Neuronal stem cell (in vitro differentiated cells): Measurements from ENCODE around the gene PCDH1.
A peak's percentile ranks its signal among the peaks of the same experiment; 100 is the strongest.

Source experiments
- DNase-seq: peaks from one replicate; pipeline ENCODE4 v3.0.0-alpha.2; 2013; ENCODE audit warnings: low spot score
- H2AFZ ChIP-seq: one replicate; pipeline ENCODE4 v1.6.1; 2013; ENCODE audit warnings: mild to moderate bottlenecking, low read length, inconsistent platforms
- H2AK5ac ChIP-seq: 2 replicates; pipeline ENCODE4 v1.6.1; 2013; ENCODE audit warnings: low read depth, mild to moderate bottlenecking, inconsistent platforms, low read length, moderate library complexity, mixed read lengths
- H2BK120ac ChIP-seq: 2 replicates; pipeline ENCODE4 v1.6.1; 2013; ENCODE audit warnings: low read depth, mild to moderate bottlenecking, inconsistent platforms, low read length, moderate library complexity, mixed read lengths
- H2BK12ac ChIP-seq: one replicate; pipeline ENCODE4 v1.6.1; 2013; ENCODE audit warnings: low read length, inconsistent platforms
- H2BK15ac ChIP-seq: 2 replicates; pipeline ENCODE4 v1.6.1; 2013; ENCODE audit warnings: mild to moderate bottlenecking, low read length, inconsistent platforms, mixed read lengths
- H2BK5ac ChIP-seq: one replicate; pipeline ENCODE4 v1.6.1; 2013; ENCODE audit warnings: inconsistent platforms, mild to moderate bottlenecking, low read length, moderate library complexity
- H3K14ac ChIP-seq: one replicate; pipeline ENCODE4 v1.6.1; 2013; ENCODE audit warnings: low read length, inconsistent platforms
- H3K18ac ChIP-seq: 2 replicates; pipeline ENCODE4 v1.6.1; 2013; ENCODE audit warnings: low read length, inconsistent platforms
- H3K23ac ChIP-seq: 2 replicates; pipeline ENCODE4 v1.6.1; 2013; ENCODE audit warnings: low read depth, mild to moderate bottlenecking, mixed read lengths, low read length, inconsistent platforms; ENCODE audit not compliant: poor library complexity
- H3K27ac ChIP-seq: replicated peaks from 3 replicates; pipeline ENCODE4 v1.5.1; 2013; ENCODE audit warnings: low read length, inconsistent platforms
- H3K27me3 ChIP-seq, 3 experiments: 2 replicates each; pipeline ENCODE4 v1.6.1; 2013; ENCODE audit warnings: low read length in 3 of 3, mild to moderate bottlenecking in 2 of 3, inconsistent platforms in 1 of 3, low read depth in 1 of 3, mixed read lengths in 1 of 3, moderate library complexity in 1 of 3; ENCODE audit not compliant: control insufficient read depth in 3 of 3, insufficient read depth in 3 of 3
- H3K36me3 ChIP-seq, 2 donors: replicated peaks in 1 of 2; 2 replicates each; pipeline ENCODE4 v1.6.1; 2013; ENCODE audit warnings: low read length in 2 of 2; ENCODE audit not compliant: control insufficient read depth in 2 of 2, insufficient read depth in 2 of 2
- H3K4ac ChIP-seq: 2 replicates; pipeline ENCODE4 v1.6.1; 2013; ENCODE audit warnings: inconsistent platforms, mild to moderate bottlenecking, low read length, moderate library complexity
- H3K4me1 ChIP-seq, 2 donors: 1 replicate in 1 of 2; 2 replicates in 1 of 2; pipeline ENCODE4 v1.6.1; 2013; ENCODE audit warnings: low read length in 2 of 2, low read depth in 1 of 2; ENCODE audit not compliant: control insufficient read depth in 2 of 2, insufficient read depth in 1 of 2
- H3K4me2 ChIP-seq: one replicate; pipeline ENCODE4 v1.6.1; 2013; ENCODE audit warnings: mild to moderate bottlenecking, low read length, inconsistent platforms; ENCODE audit not compliant: insufficient read depth, poor library complexity, severe bottlenecking
- H3K4me3 ChIP-seq, 2 donors: 2 replicates each; pipeline ENCODE4 v1.5.1; 2013; ENCODE audit warnings: low read length in 2 of 2, mild to moderate bottlenecking in 2 of 2, inconsistent platforms in 1 of 2, moderate library complexity in 1 of 2
- H3K79me1 ChIP-seq: one replicate; pipeline ENCODE4 v1.6.1; 2013; ENCODE audit warnings: low read depth, mild to moderate bottlenecking, inconsistent platforms, low read length, moderate library complexity
- H3K9ac ChIP-seq: one replicate; pipeline ENCODE4 v1.6.1; 2013; ENCODE audit warnings: mild to moderate bottlenecking, low read depth, low read length, inconsistent platforms; ENCODE audit not compliant: poor library complexity
- H3K9me3 ChIP-seq, 2 donors: replicated peaks in 1 of 2; 2 replicates each; pipeline versions ENCODE3 to v1.6.1; 2013; ENCODE audit warnings: low read length in 2 of 2, mild to moderate bottlenecking in 2 of 2, inconsistent platforms in 1 of 2, low read depth in 1 of 2, mixed read lengths in 1 of 2, moderate library complexity in 1 of 2; ENCODE audit not compliant: control insufficient read depth in 2 of 2, insufficient read depth in 1 of 2
- H4K8ac ChIP-seq: one replicate; pipeline ENCODE4 v1.6.1; 2013; ENCODE audit warnings: low read depth, mild to moderate bottlenecking, inconsistent platforms, low read length, moderate library complexity
- H4K91ac ChIP-seq: one replicate; pipeline ENCODE4 v1.6.1; 2013; ENCODE audit warnings: low read length, low read depth, mild to moderate bottlenecking, inconsistent platforms; ENCODE audit not compliant: poor library complexity
- WGBS, 2 donors: extraction: QIAGEN DNeasy Blood & Tissue Kit; methylation state at CpG; one replicate each; pipeline ENCODE4 v1.1.7; 2013; ENCODE audit warnings: missing lambda C conversion rate in 2 of 2, mixed read lengths in 1 of 2; ENCODE audit not compliant: insufficient read length in 2 of 2, insufficient replicate concordance in 1 of 2; ENCODE audit errors: extremely low coverage in 2 of 2; 5-methylcytosine and 5-hydroxymethylcytosine counted together

The PCDH1 gene

GRCh38 chr5:141835928-141836670, 42.1 kb downstream of the PCDH1 start:
- H3K36me3 ChIP-seq, result no peaks in the 10 kb centered on the region
- no peak overlapping the region for H2AK5ac ChIP-seq
- no peak overlapping the region for H3K14ac ChIP-seq
- H3K23ac ChIP-seq, result no peak overlapping the region
- no peaks in the 10 kb centered on the region for H3K79me1 ChIP-seq
- H3K4me3 ChIP-seq, result no peak overlapping the region
- WGBS, 2 donors, result no CpG with 5 or more reads among the region's 13 CpGs
- DNase-seq, result no peak
- no peak overlapping the region for H3K18ac ChIP-seq
- H2AFZ ChIP-seq, result peak overlapping the region; percentile 31
- H3K4me1 ChIP-seq, result peaks cover 23 to 30% of the 10 kb centered on the region in 2 donors
- H4K8ac ChIP-seq, result no peak overlapping the region
- H2BK12ac ChIP-seq, result no peak overlapping the region
- no peak overlapping the region for H2BK120ac ChIP-seq
- H2BK5ac ChIP-seq, result no peak overlapping the region
- H3K27me3 ChIP-seq, result no peaks in the 10 kb centered on the region
- H2BK15ac ChIP-seq, result no peak overlapping the region
- H3K9ac ChIP-seq, result no peak overlapping the region
- no peak overlapping the region for H4K91ac ChIP-seq
- no peak overlapping the region for H3K27ac ChIP-seq
- H3K9me3 ChIP-seq, result no peaks in the 10 kb centered on the region
- no peak overlapping the region for H3K4me2 ChIP-seq
- H3K4ac ChIP-seq, result no peak overlapping the region

GRCh38 chr5:141834331-141834730, 43.9 kb downstream of the PCDH1 start:
- Histone ChIP-seq H3K36me3 (no peaks in the 10 kb centered on the region), H2BK5ac (no peak overlapping the region), H4K91ac (no peak overlapping the region), H3K79me1 (no peaks in the 10 kb centered on the region), H3K4me2 (no peak overlapping the region), H2BK12ac (no peak overlapping the region), H3K14ac (no peak overlapping the region), H3K4me3 (no peak overlapping the region), H3K4ac (no peak overlapping the region), H3K27me3 (no peaks in the 10 kb centered on the region), H3K4me1 (peaks cover 23 to 29% of the 10 kb centered on the region in 2 donors), H3K18ac (no peak overlapping the region), H3K9ac (no peak overlapping the region), H2AK5ac (no peak overlapping the region), H3K9me3 (no peaks in the 10 kb centered on the region), H3K27ac (no peak overlapping the region), H2AFZ (no peak overlapping the region), H2BK15ac (no peak overlapping the region), H4K8ac (no peak overlapping the region), H3K23ac (no peak overlapping the region), H2BK120ac (no peak overlapping the region)
- DNase-seq, result no peak
- no CpG with 5 or more reads among the region's 2 CpGs for WGBS, 2 donors

GRCh38 chr5:141832131-141832530, 46.1 kb downstream of the PCDH1 start:
- no peak for DNase-seq
- Histone ChIP-seq H4K91ac (no peak overlapping the region), H3K79me1 (no peaks in the 10 kb centered on the region), H3K27ac (no peak overlapping the region), H4K8ac (no peak overlapping the region), H2BK15ac (no peak overlapping the region), H3K9me3 (no peaks in the 10 kb centered on the region), H3K14ac (no peak overlapping the region), H3K27me3 (no peaks in the 10 kb centered on the region), H2AFZ (no peak overlapping the region), H3K23ac (no peak overlapping the region), H2AK5ac (no peak overlapping the region), H3K4me2 (no peak overlapping the region), H2BK5ac (no peak overlapping the region), H3K4me1 (peaks cover 15 to 19% of the 10 kb centered on the region in 2 donors), H3K4ac (no peak overlapping the region), H3K36me3 (no peaks in the 10 kb centered on the region), H3K18ac (no peak overlapping the region), H2BK120ac (no peak overlapping the region), H3K4me3 (no peak overlapping the region), H2BK12ac (no peak overlapping the region), H3K9ac (no peak overlapping the region)
- WGBS, 2 donors, result no CpG with 5 or more reads among the region's 4 CpGs

- Histone ChIP-seq H4K8ac (no peak overlapping the region), H2AFZ (no peak overlapping the region), H3K79me1 (no peaks in the 10 kb centered on the region), H3K9ac (no peak overlapping the region), H3K4me1 (peaks cover 15 to 27% of the 10 kb centered on the region in 2 donors), H3K4ac (no peak overlapping the region), H3K23ac (no peak overlapping the region), H2AK5ac (no peak overlapping the region), H2BK12ac (no peak overlapping the region), H4K91ac (no peak overlapping the region), H3K27ac (no peak overlapping the region), H2BK120ac (no peak overlapping the region), H3K4me3 (no peak overlapping the region), H3K9me3 (no peaks in the 10 kb centered on the region), H3K4me2 (no peak overlapping the region), H3K18ac (no peak overlapping the region), H2BK5ac (no peak overlapping the region), H3K27me3 (no peaks in the 10 kb centered on the region), H3K14ac (no peak overlapping the region), H3K36me3 (no peaks in the 10 kb centered on the region), H2BK15ac (no peak overlapping the region)
- no CpG with 5 or more reads among the region's 4 CpGs for WGBS, 2 donors
- DNase-seq, result no peak
Observed at GRCh38 chr5:141828162-141828561, 50.0 kb downstream of the PCDH1 start.
